Measurements from ENCODE around the gene LRGUK. TPM values are rescaled to one million over a fixed set of nuclear protein-coding genes. Genes with fewer than 3 reads are reported as not detected.

Gene LRGUK
- total and polyA plus RNA-seq, 2 donors from 2014 or later: 0.19 to 3.8 TPM

DNA sequence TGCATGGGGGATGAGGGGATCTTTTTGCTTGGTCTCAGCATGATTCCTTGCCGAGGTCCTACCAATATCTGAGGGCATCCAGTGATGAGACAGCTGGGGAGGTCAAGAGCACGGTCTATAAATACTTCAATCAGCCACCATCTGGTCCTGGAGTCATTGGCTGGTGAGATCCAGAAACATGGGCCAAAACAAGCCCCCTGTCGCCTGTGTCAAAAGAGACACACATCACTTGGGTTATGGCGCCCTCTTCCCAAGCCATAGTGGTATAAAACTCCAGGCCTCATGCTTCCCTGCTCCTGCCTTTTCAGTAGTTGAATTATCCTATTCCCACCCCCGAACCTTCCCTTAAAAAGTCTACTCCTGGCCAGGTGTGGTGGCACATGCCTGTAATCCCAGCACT lies 128.7 kb downstream of the LRGUK start:
- Histone ChIP-seq H3K4me3 (ENCODE audit: low read length in 3 of 3) (no peak overlapping the region), H3K36me3 (ENCODE audit: control insufficient read depth in 2 of 3, insufficient read depth in 3 of 3, low read length in 3 of 3) (no peaks in the 10 kb centered on the region), H3K27me3 (ENCODE audit: control insufficient read depth, insufficient read depth, low read length) (no peaks in the 10 kb centered on the region), H3K4me1 (ENCODE audit: control insufficient read depth in 2 of 3, insufficient read depth in 2 of 3, low read depth in 1 of 3, low read length in 3 of 3) (no peaks in the 10 kb centered on the region), H3K9ac (ENCODE audit: low read length in 3 of 3) (no peak overlapping the region), H3K27ac (ENCODE audit: low read depth in 2 of 2, low read length in 2 of 2) (no peak overlapping the region), H3K9me3 (ENCODE audit: control insufficient read depth in 2 of 3, insufficient read depth in 1 of 3, low read length in 3 of 3) (no peaks in the 10 kb centered on the region)
- intact Hi-C loops (cut with DNase I): no loop called here
- TF ChIP-seq, protein P1, sequence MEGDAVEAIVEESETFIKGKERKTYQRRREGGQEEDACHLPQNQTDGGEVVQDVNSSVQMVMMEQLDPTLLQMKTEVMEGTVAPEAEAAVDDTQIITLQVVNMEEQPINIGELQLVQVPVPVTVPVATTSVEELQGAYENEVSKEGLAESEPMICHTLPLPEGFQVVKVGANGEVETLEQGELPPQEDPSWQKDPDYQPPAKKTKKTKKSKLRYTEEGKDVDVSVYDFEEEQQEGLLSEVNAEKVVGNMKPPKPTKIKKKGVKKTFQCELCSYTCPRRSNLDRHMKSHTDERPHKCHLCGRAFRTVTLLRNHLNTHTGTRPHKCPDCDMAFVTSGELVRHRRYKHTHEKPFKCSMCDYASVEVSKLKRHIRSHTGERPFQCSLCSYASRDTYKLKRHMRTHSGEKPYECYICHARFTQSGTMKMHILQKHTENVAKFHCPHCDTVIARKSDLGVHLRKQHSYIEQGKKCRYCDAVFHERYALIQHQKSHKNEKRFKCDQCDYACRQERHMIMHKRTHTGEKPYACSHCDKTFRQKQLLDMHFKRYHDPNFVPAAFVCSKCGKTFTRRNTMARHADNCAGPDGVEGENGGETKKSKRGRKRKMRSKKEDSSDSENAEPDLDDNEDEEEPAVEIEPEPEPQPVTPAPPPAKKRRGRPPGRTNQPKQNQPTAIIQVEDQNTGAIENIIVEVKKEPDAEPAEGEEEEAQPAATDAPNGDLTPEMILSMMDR (IDR thresholded peaks at IDR 0.05; ENCODE audit: borderline replicate concordance, extremely low read depth, insufficient read depth): no peak
- DNase-seq (no peak), FAIRE-seq (no peak)

DNA sequence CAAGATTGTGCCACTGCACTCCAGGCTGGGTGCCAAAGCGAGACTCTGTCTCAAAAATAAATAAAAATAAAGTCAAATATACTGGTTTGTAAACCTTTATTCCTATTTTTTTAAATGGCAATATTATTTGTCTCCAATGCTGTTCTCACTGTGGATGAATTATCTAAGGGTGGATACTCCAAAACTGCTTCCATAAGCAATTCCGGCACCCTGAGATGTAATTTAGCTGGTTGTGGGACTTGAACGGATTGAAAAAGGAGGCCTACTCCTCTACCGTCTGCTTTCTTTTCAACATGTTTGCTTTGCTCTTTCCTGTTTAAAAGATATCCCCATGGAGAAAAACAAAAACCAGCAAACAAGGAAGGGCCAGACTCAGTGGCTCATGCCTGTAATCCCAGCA lies 135.2 kb downstream of the LRGUK start:
- no peak for DNase-seq
- H3K4me1 ChIP-seq (ENCODE audit: control insufficient read depth in 2 of 3, insufficient read depth in 2 of 3, low read depth in 1 of 3, low read length in 3 of 3): no peaks in the 10 kb centered on the region
- TF ChIP-seq, protein P1 (IDR thresholded peaks at IDR 0.05; ENCODE audit: borderline replicate concordance, extremely low read depth, insufficient read depth): no peak
- H3K27me3 ChIP-seq (ENCODE audit: control insufficient read depth, insufficient read depth, low read length): no peaks in the 10 kb centered on the region
- no peak overlapping the region for H3K4me3 ChIP-seq (ENCODE audit: low read length in 3 of 3)
- no peak for FAIRE-seq
- no peaks in the 10 kb centered on the region for H3K36me3 ChIP-seq (ENCODE audit: control insufficient read depth in 2 of 3, insufficient read depth in 3 of 3, low read length in 3 of 3)
- no peak overlapping the region for H3K9ac ChIP-seq (ENCODE audit: low read length in 3 of 3)
- H3K27ac ChIP-seq (ENCODE audit: low read depth in 2 of 2, low read length in 2 of 2): no peak overlapping the region
- no peaks in the 10 kb centered on the region for H3K9me3 ChIP-seq (ENCODE audit: control insufficient read depth in 2 of 3, insufficient read depth in 1 of 3, low read length in 3 of 3)
- intact Hi-C loops (cut with DNase I): no loop called here

DNA sequence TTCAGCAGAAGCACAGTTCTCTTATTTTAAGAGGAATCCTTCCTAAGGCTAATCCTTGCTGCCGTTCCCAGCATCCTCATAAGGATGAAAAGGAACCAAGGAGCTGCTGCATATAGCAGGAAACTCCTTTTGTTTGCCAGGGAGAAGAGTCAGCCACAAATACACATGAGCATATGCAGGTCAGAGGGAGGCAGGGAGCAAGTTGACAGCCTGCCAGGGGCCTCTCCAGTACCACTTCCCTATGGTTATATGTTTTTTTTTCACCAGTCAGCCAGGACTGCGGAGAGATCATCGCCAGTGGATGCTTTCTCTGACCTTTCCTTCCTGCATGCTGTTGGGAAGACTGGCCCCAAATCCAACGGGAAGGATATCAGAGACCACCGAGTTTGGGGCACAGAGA lies 149.8 kb downstream of the LRGUK start:
- FAIRE-seq: no peak
- H3K9me3 ChIP-seq (ENCODE audit: control insufficient read depth in 2 of 3, insufficient read depth in 1 of 3, low read length in 3 of 3): no peaks in the 10 kb centered on the region
- H3K36me3 ChIP-seq (ENCODE audit: control insufficient read depth in 2 of 3, insufficient read depth in 3 of 3, low read length in 3 of 3): no peaks in the 10 kb centered on the region
- no peak overlapping the region for H3K9ac ChIP-seq (ENCODE audit: low read length in 3 of 3)
- no peaks in the 10 kb centered on the region for H3K27me3 ChIP-seq (ENCODE audit: control insufficient read depth, insufficient read depth, low read length)
- TF ChIP-seq, protein P1 (IDR thresholded peaks at IDR 0.05; ENCODE audit: borderline replicate concordance, extremely low read depth, insufficient read depth): no peak
- peaks cover 0 to 16% (median 0%) of the 10 kb centered on the region in 3 donors for H3K4me1 ChIP-seq (ENCODE audit: control insufficient read depth in 2 of 3, insufficient read depth in 2 of 3, low read depth in 1 of 3, low read length in 3 of 3)
- intact Hi-C loops (cut with DNase I): no loop called here
- DNase-seq: peak in 1 of 5 donors; percentile 4
- H3K4me3 ChIP-seq (ENCODE audit: low read length in 3 of 3): no peak overlapping the region
- no peak overlapping the region for H3K27ac ChIP-seq (ENCODE audit: low read depth in 2 of 2, low read length in 2 of 2)

All from kidney (tissue), 14 donors.